GF-D8 (cell line): Measurements from ENCODE around the gene CCNL1.
A peak's percentile ranks its signal among the peaks of the same experiment; 100 is the strongest.

Experiments
- DNase-seq: peaks from one replicate; lab custom pipeline; 2025; lab: John Stamatoyannopoulos, UW

The CCNL1 gene

DNA sequence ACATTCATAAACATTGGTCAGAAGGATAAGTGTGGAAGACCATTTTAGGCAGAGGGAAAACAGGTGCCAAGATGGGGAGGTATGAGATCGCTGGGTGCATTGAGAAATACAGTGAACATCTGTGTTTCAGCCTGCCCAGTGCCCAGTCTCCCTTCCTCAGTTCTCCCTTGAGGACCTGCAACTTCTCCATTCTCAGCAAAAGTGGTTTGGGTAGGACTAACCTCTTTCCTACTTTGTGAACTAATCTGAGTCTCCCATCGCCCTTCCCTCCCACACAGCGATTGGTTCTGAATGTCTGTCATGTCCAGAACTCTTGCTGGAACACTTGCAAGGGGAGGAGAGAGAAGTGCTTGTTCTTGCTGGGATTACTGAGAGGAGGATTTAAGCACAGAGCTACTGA lies 10.9 kb upstream of the CCNL1 start:
- DNase-seq: peak; percentile 97

GRCh38 chr3:157167371-157168042 lies 7.6 kb upstream of the CCNL1 start:
- DNase-seq: no peak

DNA sequence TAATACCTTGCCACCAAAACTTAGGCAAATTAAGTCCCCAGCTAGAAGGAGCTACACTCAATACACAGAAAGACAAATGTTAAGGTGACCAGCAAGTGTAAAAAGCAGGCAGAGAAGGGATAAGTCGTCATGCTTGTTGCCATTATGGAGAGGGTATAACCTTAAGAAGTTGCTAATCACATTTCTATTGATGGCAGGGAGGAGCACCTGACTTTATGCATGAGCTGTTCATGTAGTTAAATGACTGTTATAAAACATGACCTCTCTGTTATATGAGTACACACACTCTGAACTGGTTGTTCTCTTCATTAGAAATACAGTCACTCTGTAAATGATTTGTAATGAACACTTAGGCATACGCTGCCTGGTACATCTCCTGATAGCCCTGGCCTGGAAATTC lies 6.6 kb upstream of the CCNL1 start:
- DNase-seq: no peak

DNA sequence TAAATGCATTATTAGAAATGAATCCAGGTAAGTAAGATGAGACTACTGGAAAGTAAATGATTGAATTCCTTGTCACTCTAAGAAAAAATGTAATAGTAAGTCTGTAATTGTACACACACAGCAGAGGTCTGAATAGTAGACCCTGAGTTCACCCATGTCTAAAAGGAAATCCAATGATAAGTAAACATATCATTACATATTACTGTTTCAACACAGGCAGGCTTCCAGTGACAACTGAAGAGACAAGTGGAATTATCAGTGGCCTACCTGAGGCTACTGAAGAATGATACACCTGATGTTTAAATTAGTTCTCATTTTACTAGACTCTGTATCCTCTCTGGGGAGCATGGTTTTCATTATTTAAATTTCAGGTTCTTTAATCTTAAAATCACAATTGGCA lies 6.2 kb upstream of the CCNL1 start:
- no peak for DNase-seq

DNA sequence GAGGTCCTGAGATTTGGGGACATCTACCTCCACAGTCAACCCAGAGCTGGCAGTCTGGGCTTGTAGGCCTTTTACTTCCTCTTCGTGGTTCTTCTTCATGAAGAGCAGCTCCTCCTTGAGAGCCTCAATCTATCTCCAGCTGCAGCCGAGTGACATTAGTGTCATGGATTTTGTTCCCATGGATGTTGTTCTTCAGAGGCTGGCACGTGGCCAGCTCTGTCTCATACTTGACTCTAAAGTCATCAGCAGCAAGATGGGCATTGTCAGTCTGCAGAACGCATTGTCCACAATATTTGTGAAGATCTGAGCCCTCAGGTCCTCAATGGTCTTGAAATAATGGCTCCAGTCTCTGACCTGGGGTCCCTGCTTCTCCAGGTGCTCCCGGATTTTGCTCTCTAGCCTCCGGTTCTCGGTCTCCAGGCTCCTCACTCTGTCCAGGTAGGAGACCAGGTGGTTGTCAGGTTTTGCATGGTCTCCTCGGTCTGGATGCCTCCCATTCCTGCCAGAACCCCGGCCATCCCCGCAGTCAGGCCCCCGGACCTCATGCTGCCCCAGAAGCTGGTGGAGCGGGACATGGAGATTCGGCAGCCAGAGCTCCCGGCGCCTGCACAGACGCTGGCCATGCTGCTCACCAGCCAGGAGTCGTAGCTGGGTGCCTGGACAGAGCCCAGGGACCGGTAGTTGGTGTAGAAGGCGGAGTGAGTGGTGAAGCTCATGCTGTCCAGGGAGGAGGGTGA lies 3.4 kb upstream of the CCNL1 start:
- no peak for DNase-seq

DNA sequence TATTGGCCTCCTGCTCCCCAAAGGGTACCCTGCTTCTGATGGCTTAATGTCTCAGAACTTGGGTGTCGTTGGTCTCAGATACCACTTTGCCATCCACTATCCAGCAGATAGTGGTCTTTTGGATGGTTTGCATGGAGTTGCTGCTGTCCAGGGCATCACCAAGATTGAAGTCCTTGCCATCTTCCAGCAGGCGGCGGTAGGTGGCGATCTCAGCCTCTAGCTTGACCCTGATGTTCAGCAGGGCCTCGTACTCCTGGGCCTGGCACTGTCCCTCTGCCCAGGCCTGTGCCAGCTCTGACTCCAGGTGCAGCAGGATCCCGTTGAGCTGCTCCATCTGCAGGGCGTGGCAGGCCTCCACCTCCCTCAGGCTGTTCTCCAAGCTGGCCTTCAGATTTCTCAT lies 2.7 kb upstream of the CCNL1 start:
- DNase-seq: peak; percentile 11

GRCh38 chr3:157160658-157161424 lies 894 bp upstream of the CCNL1 start:
- peak; percentile 65 for DNase-seq

DNA sequence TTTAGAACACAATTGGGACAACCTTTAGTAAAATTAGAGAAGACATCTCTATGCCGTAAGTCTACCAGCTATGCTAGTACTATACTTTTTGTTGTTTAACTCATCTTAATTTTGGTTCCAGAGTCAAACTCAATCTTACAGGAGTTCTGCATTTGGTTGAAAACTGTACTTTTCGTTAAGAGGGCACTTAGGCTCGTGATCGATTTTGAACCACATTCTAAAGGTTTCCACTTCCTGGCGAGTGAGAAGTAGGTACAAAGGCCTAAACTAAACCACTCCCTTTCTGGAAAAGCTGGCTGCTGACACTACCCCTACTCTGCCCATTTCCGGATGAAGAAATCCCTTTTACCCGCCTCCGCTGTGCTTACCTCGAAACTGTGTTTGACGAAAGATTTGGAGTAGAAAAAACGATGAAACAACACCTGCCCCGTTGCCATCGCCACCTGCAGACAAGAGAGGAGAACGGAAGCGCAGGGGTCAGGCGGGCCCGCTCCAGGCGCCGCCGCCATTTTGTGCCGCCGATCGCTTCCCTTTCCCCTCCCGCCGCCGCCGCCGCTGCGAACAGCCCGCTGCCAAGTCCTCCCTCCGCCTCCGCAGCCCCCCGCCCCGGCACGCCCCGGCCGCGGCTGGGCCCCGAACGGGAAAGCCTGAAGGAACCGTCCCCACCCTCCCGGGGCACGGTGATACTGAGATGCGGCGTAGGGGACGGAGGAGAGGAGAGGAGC lies 748 bp downstream of the CCNL1 start:
- DNase-seq: peak; percentile 70

DNA sequence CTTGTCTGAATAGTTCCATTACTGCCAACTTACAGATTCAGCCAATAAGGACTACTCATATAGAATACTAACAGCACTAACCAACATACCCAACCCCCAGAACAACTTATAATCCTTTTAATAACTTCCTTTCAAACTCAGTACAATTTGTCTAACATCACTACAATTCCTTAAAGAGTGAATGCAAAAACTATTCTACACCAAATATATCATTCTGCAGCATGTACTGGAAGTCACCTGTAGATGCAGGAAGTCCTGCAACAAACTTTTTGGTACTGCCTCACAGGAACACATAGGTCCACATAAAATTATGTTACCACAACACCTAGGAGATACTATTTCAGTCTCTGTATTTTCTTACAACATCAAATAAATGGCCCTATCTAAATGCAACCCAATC lies 2.1 kb downstream of the CCNL1 start:
- DNase-seq: no peak

DNA sequence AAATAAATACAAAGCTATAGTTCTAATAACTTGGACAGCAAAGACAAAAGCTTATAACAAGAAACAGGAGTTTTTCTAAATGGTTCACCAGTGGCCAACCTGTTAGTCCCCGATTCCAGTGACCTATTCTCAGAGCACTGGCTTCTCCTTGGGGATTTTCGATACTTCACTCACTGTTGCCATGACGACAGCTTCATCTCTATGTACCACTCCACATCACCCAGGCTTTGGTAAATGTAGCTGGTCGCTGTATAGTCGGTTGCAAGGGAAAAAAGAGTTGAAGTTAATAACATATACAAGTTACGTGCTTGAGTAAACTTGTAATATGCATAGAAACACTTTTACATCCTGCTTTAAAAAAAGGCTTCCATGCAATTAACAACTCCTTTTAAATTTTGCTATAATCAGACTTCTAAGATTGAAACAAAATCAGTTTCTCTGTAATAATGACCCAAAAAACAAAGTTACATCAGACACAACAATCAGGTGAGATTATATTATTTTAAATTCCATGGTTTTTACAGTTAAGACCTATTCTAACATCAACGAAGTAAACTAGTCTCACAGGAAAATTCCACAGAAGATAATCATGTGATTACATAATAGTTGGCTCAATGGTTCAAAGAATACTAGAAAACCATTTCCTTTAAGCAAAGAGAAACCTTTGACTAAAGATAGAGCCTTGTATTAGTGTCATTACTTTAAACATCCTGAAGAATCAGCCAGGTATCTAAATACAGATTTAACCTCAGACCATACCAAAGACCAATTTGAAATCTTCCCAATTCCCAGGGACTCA lies 2.9 kb downstream of the CCNL1 start:
- DNase-seq: no peak

GRCh38 chr3:157155591-157155990 lies 4.4 kb downstream of the CCNL1 start:
- DNase-seq: no peak

GRCh38 chr3:157154563-157155330 lies 5.2 kb downstream of the CCNL1 start:
- DNase-seq: no peak

- no peak for DNase-seq
Measured at GRCh38 chr3:157152930-157153329, 7.0 kb downstream of the CCNL1 start.

- DNase-seq: no peak
Measured at GRCh38 chr3:157152438-157152837, 7.5 kb downstream of the CCNL1 start.

- DNase-seq: no peak
Measured at GRCh38 chr3:157151627-157152026, 8.3 kb downstream of the CCNL1 start.

GRCh38 chr3:157151151-157151550 lies 8.8 kb downstream of the CCNL1 start:
- no peak for DNase-seq

DNA sequence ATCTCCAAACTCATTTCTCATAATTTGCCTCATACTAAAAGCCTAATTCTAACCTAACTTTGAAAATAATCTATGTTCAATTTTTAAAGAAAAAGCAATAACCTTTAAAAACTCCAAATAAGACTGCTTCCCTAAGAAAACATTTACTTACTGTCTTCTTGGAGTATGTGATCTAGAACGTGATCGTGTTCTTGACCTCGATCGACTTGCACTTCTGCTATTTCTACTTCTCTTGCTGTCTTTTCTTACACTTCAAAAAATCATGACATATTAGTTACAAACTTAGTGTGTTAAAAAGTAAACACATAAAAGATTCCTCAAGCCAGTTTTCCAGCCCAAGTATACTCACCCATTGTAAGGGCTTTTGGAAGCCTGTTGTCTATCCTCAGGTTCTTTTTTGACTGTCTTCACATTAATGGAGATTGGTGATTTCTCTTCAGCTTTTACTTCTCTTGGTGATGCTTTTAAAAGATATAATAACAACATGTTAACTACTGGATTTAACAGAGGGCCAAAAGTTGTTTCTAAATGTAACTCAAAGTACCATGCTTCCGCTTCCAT lies 10.7 kb downstream of the CCNL1 start:
- no peak for DNase-seq

GRCh38 chr3:157148196-157148889 lies 11.6 kb downstream of the CCNL1 start:
- DNase-seq: no peak

DNA sequence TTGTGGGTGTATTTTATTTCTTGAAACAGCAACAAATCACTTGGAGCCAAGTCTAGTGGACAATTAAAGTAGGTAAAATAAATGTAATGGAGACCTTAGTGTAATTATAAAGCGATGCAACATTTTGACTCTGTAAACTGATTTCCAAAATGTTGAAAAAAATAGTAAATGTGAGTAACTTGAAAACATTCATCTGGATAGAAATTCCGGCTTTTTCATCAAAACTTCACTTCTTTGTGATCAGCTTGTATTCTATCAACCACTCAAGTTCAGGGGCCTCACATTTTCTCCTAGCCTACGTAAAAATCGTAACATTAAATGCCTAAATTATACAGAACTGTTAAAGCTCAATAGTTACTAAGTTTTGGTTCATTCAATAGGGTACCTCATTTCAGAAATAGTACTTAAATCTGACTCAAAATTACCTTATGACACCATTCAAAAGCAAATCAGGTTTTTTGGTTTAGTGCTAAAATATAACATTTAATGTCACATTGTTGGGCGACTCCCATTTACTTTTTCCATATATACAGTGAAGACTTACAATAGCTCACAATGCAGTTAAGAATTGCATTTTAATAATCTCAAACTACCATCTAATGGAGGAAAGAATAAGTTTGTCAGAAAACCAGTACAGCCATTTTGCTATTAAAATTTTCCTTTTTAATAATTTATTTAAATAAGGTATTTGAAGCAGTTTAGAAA lies 12.7 kb downstream of the CCNL1 start:
- DNase-seq: no peak
